DND-41 (cell line): ENCODE measurements around the gene WASF1.

ENCODE experiments used
- CTCF ChIP-seq: IDR thresholded peaks from 2 replicates; pipeline ENCODE4 v1.5.1; 2012; ENCODE audit warnings: borderline replicate concordance, low read length, moderate library complexity, mild to moderate bottlenecking; ENCODE audit not compliant: poor library complexity, severe bottlenecking; ENCODE audit errors: extremely low read depth
- EZH2 ChIP-seq: IDR thresholded peaks from 3 replicates; pipeline ENCODE4 v1.6.1; 2012; ENCODE audit warnings: borderline replicate concordance, low read depth, mild to moderate bottlenecking, moderate library complexity, low read length, inconsistent platforms; ENCODE audit not compliant: severe bottlenecking

- TF ChIP-seq CTCF = no peak
- TF ChIP-seq EZH2 = no peak
Observed at GRCh38 chr6:110089323-110089722, 90.1 kb downstream of the WASF1 start.
